Caki2 (cell line): ENCODE data around the gene SRRD. TPM values are rescaled to one million over a fixed set of nuclear protein-coding genes. Genes with fewer than 3 reads are reported as not detected.

ENCODE experiments used
- DNase-seq: peaks from one replicate; pipeline ENCODE4 v3.0.0-alpha.2; 2015; ENCODE audit warnings: low read depth
- in situ Hi-C: cut with HindIII; loops from 2 replicates; pipeline ENCODE4 v1.10.0; 2016; ENCODE audit warnings: low sequenced_read_pairs, low pct_unique_long_range_greater_than_20kb, mixed read lengths
- total RNA-seq: library from RNA; depleted of rRNA; stranded (reverse); fragments of >200 nt; shearing (Covaris generic); gene quantifications from 2 replicates; pipeline ENCODE4 v1.2.3, GENCODE V29; 2014; ENCODE audit warnings: low replicate concordance

The SRRD gene
- total RNA-seq, 1 experiment from 2014 or later = 38.6 TPM

DNA sequence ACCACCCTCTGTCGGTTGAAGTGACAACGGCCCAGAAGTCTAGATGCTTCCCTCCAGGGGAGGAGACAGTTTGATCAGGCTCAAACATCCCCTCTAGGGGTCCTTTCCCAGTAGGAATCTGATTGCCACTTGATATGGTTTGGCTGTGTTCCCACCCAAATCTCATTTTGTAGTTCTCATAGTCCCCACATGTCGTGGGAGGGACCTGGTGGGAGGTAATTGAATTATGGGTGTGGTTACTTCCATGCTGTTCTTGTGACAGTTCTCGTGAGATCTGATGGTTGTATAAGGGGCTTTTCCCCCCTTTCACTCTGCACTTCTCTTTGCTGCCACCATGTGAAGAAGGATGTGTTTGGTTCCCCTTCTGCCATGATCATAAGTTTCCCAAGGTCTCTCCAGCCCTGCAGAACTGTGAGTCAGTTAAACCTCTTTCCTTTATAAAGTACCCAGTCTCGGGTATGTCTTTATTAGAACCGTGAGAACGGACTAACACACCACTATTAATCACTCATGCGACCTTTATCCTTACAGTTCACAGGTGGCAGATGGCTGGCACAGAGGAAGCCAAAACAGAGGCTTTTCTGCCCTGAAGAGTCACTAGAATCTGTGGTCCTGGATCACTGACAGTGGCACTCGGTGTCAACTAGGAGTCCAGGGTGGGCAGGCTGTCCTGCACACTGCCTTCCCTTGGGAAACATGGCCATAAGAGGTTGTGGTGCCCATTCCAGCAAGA is 33.1 kb upstream of the SRRD start:
- in situ Hi-C loops = no loop called here
- no peak for DNase-seq

DNA sequence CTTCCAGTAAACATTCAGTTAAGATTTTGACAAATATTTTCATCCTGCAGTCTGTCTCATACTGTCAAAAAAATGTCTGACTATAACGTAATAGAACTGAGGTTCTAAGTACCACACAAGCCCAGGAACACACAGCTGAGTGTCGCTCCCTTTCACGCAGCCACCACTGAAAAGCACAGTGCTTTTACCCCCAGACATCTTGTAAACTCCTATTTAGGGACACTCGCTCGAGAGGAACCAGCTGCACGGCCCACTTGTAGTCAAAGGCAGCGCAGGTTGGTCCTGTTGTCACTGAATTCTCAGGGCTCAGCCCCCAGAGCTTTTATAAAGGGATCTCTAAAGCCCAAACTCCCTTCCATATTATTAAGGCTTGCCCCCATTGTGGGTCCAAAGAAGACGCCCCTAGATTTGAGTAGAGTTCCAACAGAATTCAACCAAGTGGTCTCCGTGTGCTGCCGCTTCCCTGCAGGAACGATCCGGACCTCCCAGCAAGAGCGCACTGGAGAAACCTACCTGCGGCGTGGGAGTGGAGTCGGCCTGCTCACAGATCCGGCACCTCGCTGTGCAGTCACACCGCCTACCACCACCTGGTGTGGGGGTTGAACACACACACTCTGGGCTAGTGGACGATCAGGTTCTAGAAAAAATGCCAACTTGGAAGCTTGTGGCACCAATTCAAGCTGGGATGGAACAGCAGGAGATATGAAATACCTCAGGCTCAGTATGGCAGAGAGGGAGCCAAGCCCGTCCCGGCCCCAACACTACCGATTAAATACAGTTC is 31.3 kb upstream of the SRRD start:
- in situ Hi-C loops = no loop called here
- DNase-seq = no peak

DNA sequence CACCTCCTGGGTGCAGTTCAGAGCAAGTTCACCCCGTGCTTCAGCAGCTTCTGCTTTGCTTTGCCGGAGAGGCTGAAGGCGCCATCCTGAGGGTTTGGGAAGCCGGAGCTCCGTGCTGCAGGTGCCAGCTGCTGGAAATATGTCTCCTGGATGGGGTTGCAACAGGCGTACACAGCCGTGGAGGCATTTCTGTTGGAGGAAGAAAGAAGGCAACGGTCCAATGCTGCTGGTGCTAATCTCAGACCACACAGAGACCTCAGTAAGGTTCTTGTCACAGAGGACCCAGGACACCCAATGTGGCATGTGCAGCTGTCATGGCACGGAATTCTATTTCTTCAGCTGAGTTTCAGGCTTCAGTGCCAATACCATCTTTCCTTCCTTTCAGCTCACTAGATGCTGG is 30.5 kb upstream of the SRRD start:
- DNase-seq = no peak
- in situ Hi-C loops = no loop called here

DNA sequence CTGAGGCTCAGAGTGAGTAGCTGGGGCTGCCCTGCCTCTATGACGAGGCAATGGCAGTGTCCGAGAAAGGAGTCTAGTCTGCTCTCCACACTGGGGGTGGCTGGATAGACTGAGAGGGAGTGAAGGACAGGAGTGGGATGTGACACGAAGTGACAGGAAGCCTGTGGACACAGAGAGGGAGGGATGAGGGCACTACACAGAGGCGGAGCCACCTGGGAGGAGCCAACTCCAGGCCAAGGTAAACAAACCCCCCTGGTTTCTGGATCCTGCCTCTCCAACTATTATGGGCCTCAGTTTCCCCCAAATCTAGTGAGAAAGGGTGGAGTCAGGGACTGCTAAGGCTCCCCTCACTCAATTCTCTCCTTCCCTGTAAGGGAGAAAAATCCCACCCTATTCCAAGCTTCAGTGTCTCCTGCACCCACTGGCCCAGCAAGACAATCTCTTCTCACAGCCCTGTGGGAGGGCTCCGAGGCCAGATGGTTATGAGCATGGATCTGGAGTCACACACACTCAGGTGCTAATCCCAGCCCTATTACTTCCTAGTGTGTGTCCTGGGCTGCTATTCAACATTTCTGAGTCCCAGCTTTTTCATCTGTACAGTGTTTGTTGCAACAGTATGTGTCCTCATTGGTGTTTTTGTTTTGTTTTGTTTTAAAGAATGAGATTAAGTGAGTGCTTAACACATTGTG is 29.7 kb upstream of the SRRD start:
- no peak for DNase-seq
- in situ Hi-C loops = no loop called here

DNA sequence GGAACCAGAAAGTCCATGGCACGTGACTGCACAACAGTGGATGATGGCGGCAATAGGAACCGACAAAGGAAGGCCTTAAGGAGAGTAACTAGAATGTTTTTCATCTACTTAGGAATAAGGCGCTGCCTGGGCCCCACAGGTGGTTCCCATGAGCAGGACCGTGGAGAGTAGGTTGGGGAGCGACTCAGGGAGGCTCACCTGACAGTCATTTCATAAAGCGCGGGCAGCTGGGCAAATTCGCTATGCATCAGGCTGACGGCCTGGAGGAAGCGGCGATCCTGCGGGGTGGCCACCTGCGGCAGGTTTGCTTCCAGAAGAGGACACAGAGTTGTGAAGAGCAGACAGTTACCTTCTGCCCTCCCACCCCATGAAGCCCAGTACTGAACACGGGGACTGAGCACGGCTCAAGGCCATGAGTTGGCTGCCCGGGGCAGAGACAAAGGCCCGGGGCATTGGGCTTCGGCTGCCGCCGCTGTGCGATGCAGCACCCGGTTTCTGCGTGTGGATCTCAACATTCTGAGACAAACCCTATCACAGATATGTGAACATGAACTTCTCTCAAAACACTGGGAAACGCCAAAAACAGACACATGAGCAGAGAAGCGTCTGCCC is 25.9 kb upstream of the SRRD start:
- in situ Hi-C loops = no loop called here
- no peak for DNase-seq

DNA sequence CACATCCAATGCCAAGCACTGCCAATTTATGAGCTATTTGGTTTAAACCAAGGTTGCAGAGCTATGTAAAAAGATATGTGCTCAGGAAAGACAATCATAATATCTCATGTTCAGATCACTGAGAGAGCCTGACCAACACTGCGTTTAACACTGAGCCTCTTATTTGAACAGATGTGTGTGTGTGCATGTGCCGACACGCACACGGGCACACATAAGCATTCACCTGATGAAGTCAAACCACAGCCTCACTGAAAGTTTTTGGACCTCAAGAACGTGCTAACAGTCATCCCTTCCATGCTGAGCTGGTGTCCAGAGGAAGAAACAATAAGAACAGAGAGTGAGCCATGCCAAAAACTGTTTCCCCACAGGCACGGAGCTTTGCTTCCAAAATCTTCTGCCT is 23.5 kb upstream of the SRRD start:
- in situ Hi-C loops = no loop called here
- DNase-seq = no peak

DNA sequence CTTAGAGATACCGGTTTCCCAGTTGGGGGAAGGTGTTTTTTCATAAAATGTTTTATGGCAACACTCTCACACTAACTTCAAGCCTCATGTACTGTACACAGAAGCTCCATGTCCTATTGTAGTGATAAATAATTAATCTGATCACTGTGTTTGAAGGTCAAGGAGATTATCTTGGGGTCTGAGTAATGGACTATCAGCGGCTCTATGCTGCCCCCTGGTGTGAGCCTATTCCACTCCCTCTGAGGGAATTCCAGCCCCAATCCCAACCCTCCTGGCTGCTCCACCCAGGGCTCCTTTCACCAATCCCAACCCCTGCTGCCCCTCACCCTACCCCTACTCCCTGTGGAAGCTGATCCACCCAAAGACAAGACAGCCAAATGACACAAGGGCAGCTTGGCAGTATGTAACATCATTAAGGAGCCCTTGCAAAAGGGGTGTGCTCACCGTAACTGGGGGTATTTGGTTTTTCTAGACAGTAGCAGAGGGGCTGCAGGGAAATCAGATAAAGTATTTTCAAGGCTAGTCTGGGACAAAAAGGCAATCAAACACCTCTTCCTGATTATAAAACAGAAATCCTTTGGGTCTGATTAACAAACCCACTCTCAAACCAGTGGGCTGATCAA is 22.4 kb upstream of the SRRD start:
- in situ Hi-C loops = no loop called here
- peak; percentile 50 for DNase-seq

DNA sequence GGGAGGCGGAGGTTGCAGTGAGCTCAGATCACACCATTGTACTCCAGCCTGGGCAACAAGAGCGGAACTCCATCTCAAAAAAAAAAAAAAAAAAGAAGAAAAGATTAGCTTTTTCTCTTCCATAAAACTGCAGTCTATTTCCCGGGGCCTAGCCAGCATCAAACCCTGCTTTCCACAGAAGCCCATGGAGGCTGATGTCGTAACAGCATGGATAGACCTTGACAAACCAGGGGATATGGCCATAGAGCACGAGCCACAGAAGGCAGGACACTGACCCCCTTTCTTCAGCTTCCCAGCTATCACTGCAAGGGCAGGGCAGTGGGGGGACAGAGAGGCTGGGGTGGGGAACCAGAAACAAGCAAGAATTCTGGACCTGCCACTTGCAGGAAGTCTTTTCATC is 21.6 kb upstream of the SRRD start:
- DNase-seq = no peak
- in situ Hi-C loops = no loop called here

DNA sequence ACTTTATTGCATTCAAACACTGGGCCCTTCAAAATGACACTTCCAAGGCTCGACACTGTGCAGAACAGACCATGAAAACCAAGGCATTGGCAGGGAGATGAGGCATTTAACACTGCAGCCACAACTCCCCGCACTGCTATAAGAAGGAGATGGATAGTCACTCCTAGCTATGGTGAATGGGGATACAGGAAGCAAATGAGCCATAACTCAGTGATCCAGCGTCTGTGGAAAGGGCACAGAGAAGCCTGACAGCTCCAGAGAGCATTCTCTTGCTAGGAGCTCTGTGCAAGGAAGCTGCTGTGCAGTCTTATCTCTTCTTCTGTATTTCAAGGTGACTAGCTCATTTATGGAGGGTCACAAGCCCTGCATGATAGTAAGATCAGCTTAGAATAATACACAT is 21.0 kb upstream of the SRRD start:
- DNase-seq = no peak
- in situ Hi-C loops = no loop called here

DNA sequence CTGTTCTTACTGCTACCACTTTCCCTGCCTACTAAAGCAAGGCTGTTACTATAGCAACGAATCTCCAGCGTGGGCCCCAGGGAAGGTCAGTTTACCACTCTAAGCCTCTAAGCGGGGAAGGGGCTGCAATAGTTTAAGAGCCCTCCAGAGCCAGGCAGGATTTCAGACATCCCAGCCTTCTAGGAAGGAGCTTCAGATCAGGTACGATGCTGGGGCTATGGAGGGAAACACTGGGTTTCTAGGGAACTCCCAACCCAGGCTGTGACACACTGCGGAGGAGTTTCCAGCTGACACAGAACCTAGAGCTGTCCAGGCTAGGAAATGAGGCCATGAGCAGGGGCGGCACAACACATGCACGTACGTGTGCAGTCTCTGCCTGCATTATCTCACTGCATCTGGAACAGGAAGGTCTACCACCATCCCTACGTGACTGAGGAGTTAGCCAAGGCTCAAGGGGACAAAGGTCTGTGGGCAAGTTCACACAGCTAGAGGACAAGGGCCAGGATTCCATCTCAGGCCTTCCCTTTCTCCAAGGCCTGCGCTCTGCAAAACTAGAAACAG is 20.5 kb upstream of the SRRD start:
- DNase-seq = no peak
- in situ Hi-C loops = no loop called here

DNA sequence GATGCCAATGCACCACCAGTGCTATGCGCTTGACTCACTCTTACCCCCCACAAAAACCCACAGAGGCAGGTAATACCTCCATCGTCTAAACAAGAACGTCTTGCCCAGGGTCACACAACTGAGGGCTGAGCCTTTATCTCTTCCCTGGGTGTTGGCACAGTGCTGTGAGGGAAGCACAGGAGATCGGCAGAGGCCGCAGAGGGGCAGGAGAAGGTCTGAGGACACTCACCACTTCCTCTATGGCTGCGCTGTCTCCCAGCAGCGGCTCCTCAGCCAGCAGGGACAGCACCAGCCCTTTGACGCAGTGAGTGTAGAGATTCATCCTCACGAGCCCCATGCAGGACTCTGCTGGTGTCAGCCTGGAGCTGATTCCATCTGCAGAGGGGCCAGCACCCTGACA is 20.0 kb upstream of the SRRD start:
- in situ Hi-C loops = no loop called here
- DNase-seq = no peak

DNA sequence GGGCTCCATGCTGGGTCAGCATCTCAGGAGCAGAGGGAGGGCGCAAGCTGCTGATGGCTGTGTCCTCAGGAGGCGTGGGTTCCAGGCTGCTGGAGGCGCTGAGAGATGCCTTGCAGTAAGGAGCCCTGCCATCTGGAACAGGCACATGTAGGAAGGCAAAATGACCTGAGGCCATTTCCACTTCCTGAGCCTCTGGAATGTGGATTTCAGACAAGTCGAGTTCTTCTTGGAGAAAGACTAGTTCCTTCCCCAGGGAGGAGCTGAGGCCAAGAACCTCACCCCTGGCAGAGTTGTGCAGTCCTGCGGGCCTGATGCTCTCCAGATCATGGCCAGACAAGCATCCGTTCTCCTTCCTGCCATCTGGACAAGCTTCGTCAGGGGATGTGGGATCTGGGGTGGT is 19.4 kb upstream of the SRRD start:
- in situ Hi-C loops = no loop called here

DNA sequence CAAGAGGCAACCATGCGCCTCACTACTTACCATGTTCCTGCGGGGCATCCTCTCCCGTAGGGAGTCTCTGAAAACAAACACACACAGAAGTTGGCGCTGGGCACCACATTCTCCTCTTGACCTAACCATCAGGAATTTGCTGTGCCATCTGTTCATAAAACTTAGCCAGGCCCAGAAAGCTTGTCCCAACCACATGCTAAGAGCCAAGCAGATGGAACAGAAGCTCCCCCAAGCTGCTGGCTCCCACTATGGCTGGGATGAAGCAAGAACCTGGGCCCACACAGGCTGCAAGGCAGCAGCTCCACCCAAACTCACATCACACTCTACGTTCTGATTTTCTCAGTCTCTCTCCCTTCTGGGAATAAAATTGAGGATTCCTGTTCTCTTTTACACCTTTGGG is 17.5 kb upstream of the SRRD start:
- in situ Hi-C loops = no loop called here
- DNase-seq = no peak

More for the DNA sequence above, 19.4 kb upstream of the SRRD start:
- DNase-seq = no peak

DNA sequence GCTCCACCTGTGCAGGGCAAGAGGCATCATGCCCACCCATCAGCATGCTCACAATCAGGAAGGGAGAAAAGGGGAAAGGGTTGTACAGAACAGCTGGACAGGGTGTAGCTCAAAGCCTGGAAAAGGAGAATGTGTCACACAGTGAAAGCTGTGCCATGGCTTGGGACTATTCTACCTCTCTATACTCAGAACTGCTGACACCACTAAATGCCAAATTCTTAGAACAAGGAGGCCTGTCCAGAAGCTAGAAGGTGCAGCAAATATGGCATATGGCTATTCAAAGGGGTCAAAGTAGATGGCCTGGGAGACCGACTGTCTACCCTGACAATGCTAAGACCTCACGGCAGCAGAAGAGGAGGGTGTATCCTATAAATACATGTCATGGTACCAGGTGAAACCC is 12.9 kb upstream of the SRRD start:
- in situ Hi-C loops = no loop called here
- DNase-seq = no peak

DNA sequence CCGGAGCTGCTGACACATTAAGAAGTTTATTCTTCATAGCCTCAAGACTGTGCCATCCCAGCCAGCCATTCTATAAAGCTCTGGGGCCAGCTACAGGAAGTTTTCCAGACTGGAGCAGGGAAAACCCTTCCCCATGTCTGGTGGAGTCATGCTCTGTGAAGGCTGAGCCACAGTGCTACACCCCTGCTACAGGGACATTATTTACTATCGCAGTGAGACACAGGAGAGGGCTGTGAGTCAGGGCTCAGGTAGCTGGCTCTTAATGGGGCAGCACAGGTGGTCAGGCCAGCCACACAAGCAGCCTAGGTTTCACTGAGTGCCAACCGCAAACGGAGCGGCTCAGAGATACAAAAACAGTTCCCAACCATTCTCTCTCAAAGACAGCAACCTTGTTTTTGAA is 12.2 kb upstream of the SRRD start:
- in situ Hi-C loops = no loop called here
- DNase-seq = peak; percentile 95

DNA sequence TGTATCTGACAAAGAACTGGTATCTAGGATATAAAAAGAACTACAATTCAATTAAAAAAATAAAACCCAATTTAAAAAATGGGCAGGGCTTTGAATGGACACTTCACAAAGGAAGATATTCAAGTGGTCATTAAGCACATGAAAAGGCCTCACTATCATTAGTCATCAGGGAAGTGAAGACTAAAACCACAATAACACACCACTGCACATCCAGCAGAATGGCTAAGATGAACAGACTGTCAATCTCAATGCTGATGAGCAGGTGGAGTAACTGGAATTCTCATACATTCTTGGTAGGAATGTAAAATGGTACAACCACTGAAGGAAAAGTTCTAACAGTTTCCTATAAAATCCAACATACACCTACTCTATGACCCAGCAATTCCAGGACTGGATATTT is 9.0 kb upstream of the SRRD start:
- peak; percentile 52 for DNase-seq
- in situ Hi-C loops = no loop called here

DNA sequence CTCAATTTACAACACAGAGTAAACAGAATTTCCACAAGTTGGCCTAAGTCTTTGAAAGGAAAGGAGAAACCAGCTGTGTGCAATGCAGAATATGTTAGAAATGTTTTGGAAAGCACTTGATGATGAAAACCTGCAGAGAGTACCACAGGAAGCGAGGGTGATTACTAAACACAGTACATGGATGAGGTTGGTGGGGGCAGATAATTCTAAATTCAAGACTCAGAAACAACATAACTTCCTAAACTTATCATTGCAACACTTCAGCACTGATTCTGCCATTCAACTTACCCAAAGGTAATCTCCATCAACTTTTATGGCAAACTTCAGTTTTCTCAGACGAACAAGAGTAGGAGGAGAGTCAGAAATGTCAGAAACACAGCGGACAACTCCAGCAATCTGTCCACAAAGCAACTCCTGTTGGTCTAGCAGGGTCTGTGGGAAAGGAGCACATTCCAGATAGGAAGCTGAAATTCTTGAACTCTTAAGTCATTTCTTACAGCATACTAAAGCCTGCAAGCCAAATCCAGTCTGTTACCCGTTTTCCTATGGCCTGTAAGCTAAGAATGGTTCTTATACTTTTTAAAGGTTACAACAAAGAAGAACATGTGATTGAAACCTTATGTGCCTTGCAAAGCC is 6.9 kb upstream of the SRRD start:
- in situ Hi-C loops = no loop called here
- no peak for DNase-seq

DNA sequence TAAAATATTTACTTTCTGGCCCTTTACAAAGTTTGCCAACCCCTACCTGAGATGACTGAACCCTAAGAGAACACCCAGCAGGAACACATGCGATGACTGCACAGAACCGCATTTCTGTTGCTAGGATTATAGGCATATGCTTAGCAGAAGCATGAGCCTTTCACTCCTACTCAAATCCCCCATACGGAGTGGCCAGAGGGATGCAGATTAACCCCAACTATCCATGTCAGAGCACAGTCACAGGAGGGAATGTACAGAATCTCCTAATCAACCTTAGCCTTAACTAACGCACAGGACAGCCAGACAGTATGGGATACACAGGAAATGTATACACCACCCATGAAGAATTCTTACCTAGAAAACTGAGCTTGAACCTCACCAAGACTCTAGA is 6.3 kb upstream of the SRRD start:
- DNase-seq = no peak
- in situ Hi-C loops = no loop called here
